ENCODE measurements around the gene SERINC5.
A peak's percentile ranks its signal among the peaks of the same experiment; 100 is the strongest.
"Not testable (repeated sequence)": the region's sequence is repeated elsewhere in the genome, so short reads cannot be mapped to it uniquely, and the experiment has no call there.

SERINC5 gene

DNA sequence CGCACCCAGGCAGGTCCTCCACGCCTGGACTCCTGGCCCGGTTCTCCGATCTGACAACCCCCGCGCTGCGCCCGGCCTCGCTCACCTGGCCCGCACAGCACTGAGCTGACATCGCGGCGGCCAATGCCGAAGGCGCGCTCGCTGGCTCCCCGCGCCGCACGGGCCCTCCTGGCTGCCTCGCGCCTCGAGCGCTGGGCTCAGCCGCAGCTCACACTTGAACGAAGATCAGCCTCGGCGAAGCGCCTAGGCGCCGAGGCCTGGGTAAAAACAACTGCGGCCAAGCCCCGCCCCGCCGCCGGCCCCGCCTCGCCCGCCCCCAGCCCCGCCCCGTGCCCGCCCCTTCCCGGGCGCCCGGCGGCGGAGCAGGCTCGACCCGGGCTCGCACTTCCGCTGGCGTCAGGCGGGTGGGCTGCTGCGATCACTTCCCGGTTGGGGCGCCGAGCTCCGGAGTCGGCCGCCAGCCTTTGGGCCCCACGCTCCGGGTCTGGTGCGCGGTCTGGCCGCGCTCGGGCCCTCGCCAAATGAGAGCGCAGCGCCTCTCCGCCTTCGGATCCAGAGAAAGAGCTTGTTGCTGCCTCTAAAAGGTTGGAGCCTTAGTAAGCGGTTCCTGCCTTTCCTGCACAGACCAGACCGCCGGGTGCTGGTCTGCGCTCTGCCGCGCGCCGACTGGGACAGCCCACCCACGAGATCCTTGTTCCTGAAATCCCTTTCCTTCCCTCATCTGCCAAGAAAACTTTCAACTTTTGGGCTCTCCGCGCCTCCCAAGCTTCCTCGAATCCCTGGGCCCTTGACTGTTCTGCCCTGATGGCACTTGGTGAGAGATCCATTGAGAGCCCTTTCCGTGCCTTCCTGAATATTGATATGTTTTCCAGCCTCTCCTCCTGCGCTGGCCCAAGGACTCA is at the start of gene SERINC5:
SERINC5 (minus strand) TSS at position 238 of the 902 bp plus-strand sequence; CDS start at position 112, 126 bp downstream.
- DNase-seq, result peak; percentile 21

DNA sequence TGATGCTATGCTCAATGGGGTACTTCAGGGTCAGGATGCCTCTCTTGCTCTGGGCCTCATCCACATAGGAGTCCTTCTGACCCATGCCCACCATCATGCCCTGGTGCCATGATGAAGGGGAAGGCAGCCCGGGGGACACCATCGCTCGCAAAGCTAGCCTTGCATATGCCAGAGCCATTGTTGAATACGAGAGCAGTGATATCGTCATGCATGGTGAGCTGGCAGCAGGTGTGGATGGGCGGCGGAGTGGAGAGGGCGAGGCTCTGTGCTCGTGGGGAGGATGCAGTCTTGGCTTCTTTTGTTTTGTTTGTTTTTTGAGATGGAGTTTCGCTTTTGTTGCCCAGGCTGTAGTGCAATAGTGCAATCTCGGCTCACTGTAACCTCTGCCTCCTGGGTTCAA is 46.8 kb upstream of the SERINC5 start:
- no peak for DNase-seq

DNA sequence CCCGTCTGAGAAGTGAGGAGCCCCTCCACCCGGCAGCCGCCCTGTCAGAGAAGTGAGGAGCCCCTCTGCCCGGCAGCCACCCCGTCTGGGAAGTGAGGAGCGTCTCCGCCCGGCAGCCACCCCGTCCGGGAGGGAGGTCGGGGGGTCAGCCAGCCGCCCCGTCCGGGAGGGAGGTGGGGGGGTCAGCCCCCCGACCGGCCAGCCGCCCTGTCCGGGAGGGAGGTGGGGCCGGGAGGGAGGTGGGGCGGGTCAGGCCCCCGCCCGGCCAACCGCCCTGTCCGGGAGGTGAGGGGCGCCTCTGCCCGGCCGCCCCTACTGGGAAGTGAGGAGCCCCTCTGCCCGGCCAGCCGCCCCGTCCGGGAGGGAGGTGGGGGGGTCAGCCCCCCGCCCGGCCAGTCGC is 45.5 kb upstream of the SERINC5 start:
- DNase-seq, result not testable (repeated sequence)

DNA sequence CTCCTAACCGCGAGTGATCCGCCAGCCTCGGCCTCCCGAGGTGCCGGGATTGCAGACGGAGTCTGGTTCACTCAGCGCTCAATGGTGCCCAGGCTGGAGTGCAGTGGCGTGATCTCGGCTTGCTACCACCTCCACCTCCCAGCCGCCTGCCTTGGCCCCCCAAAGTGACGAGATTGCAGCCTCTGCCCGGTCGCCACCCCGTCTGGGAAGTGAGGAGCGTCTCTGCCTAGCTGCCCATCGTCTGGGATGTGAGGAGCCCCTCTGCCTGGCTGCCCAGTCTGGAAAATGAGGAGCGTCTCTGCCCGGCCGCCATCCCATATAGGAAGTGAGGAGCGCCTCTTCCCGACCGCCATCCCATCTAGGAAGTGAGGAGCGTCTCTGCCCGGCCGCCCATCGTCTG is 44.9 kb upstream of the SERINC5 start:
- not testable (repeated sequence) for DNase-seq

DNA sequence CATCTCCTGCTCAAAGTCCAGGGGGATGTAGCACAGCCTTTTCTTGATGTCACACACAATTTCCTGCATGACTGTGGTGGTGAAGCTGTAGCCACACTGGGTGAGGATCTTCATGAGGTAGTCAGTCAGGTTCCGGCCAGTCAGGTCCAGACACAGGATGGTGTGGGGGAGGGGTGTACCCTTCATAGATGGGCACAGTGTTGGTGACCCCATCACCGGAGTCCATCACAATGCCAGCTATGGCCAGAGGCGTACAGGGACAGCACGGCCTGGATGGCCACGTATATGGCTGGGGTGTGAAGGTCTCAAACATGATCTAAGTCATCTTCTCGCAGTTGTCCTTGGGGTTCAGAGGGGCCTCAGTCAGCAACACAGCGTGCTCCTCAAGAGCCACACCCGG is 44.3 kb upstream of the SERINC5 start:
- no peak for DNase-seq

DNA sequence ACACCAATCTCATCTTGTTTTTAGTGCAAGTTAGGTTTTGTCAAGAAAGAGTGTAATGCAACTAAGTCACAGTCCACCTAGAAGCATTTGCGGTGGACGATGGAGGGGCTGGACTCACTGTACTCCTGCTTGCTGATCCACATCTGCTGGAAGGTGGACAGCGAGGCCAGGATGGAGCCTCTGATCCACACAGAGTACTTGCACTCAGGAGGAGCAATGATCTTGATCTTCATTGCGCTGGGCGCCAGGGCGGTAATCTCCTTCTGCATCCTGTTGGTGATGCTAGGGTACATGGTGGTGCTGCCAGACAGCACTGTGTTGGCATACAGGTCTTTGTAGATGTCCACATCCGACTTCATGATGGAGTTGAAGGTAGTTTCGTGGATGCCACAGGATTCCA is 43.8 kb upstream of the SERINC5 start:
- DNase-seq, result no peak

DNA sequence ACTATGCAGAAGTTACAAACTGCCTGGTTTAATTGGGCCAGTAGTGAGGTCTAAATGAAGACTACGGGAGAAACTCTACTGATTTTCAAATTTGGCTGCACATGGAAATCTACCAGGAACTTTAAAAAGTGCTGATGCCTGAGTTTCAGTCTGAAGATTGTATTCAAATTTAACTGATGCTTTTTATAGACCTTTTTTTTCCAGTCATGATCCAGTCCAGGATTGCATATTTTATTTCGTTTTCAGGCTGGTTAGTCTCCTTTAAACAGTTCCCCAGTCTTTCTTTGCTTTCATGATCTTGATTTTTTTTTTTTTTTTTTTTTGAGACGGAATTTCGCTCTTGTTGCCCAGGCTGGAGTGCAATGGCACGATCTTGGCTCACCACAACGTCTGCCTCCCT is 40.3 kb upstream of the SERINC5 start:
- DNase-seq, result no peak

DNA sequence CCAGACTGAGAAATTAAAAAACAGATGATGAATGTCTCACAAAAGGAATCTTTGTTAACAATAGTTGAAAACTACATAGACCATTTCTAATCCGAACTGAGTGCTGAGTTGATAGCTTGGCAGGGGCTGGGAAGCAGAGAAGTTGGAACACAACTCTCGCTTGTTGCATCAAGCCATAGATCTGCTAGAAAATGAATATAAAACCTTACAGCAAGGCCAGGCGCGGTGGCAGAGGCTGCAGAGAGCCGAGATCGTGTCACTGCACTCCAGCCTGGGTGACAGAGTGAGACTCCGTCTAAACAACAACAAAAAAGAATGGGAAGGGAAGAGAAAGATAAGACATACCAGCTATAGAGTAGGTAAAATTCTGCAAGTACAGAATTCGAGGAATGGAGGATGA is 35.9 kb upstream of the SERINC5 start:
- DNase-seq, result no peak

DNA sequence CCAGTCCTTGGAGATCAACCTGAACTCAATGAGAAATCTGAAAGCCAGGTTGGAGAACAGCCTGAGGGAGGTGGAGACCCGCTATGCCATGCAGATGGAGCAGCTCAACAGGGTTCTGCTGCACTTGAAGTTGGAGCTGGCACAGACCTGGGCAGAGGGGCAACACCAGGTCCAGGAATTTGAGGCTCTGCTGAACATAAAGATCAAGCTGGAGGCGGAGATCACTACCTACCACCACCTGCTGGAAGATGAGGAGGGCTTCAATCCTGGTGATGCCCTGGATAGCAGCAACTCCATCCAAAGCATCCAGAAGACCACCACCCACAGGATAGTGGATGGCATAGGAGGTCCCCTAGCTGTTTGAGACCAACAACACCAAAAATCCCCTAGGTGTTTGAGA is 33.5 kb upstream of the SERINC5 start:
- DNase-seq, result no peak

DNA sequence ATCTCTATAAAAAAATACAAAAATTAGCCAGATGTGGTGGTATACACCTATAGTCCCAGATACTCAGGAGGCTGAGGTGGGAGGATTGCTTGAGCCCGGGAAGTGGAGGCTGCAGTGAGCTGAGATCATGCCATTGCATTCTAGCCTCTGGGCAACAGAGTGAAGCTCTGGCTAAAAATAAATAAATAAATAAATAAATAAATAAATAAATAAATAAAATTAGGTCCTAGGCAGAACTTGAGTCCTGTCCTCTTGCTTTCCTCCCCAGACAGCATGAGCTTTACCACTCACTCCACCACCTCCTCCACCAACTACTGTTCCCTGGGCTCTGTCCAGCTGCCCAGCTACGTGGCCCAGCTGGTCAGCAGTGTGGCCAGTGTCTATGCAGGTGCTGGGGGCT is 32.3 kb upstream of the SERINC5 start:
- DNase-seq, result no peak

DNA sequence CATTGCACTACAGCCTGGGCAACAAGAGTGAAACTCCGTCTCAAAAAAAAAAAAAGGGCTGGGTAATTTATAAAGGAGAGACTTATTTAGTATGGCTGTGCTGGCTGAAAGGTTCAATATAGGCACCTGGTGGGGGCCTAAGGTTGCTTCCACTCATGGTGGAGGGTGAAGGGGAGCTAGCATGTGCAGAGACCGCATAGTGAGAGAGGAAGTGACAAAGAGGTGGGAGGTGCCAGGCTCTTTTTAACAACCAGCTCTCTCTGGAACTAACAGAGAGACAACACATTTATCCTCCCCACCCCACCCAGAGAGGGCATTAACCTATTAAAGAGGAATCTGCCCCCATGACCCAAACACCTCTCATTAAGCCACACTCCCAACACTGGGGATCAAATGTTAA is 28.9 kb upstream of the SERINC5 start:
- no peak for DNase-seq

DNA sequence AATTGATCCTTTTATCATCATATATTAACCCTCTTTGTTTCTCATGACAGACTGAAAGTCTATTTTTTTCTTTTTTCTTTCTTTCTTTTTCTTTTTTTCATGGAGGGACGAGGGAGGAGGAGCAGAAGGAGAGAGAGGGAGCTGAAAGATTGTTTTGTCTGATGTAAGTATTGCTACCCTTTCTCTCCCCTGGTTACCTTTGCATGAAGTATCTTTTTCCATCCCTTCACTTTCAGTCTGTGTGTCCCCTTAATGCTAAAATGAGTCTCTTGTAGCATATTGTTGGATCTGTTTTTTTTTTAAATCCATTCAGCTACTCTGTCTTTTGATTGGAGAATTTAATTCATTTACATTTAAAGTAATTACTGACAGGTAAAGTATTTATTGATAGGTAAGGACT is 27.5 kb upstream of the SERINC5 start:
- no peak for DNase-seq

DNA sequence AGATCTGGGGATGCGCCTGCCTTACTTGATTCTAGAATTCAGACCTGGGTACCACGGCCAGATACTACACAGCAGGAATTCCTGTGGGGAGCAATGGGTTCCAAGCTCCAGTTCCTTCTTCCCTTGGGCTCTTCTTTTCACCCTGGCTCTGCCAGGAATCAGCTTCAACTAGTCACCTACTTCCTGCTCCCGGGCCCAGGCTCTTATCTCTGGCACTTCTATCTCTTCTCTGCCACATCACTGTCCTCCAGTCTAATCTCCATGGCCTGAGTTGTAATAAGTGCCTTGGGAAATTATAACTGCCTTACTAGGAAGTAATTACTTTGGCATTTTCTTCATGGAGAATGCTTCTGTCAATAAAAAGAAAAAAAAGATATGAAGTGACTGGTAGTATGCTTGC is 26.2 kb upstream of the SERINC5 start:
- no peak for DNase-seq

DNA sequence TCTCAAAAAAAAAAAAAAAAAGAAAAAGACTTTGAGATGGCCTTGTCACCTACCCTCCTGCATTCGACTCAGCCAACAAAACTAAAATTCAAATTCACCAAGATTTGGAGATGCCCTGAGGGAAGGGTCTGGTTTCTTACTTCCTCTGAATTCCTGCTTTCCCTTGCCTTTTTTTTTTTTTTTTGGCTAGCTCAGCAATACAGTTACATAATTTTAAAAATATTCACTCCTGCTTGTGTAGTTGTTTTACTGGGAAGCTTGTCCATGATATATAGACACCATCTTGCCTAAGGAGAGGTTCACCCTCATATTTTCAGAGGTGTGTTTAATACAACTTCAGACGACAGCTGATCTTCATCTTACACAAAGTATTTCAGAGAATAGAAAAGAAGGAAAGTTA is 21.3 kb upstream of the SERINC5 start:
- no peak for DNase-seq

DNA sequence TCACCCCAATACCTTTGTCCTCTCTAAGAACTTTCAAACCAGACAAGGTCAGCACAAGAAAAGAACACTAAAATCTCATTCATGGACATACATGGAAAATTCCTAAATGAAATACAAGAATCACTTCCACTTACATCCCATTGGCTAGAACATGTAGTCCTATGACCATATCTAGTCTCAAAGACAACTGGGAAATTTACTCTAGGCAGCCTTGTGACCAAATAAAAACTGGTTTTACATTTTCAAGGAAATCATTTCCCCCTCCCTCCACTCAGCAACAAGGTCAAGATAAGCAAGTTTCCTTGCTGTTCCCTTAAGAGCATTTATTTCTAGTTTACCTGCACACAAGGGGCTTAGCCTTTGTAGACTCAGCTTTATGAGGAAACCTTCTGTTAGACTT is 20.3 kb upstream of the SERINC5 start:
- DNase-seq, result no peak

DNA sequence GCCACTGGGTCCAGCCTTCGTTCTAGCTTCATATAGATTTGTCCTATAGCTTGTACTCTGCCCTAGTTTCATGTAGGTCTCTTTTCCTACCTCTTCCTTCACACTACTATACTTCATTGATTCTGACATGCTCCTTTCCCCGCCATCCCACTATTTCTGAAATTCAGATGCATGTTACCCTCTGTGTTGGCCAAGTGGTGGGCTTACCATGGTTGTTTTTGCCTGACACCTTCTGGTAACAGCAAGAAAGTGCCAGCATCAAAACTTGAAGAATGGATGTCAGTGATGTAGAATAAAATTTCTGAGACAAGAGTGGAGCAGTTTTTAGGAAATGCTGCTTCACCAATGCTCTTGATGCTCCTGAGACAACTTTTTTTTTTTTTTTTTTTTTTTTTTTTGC is 19.5 kb upstream of the SERINC5 start:
- DNase-seq, result no peak

DNA sequence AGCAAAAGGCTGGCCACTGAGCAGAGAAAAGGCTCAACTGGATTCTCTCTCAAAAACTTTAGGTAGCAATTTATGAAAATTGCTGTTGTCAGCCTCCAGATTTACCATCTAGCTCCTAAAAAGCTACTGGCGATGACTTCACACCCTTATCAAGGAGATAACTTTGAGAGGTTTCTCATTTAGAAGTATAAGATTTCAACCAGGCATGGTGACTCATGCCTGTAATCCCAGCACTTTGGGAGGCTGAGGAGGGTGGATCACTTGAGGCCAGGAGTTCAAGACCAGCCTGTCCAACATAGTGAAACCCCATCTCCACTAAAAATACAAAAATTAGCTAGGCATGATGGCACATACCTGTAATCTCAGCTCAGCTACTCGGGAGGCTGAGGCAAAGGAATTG is 14.7 kb upstream of the SERINC5 start:
- DNase-seq, result not testable (repeated sequence)

DNA sequence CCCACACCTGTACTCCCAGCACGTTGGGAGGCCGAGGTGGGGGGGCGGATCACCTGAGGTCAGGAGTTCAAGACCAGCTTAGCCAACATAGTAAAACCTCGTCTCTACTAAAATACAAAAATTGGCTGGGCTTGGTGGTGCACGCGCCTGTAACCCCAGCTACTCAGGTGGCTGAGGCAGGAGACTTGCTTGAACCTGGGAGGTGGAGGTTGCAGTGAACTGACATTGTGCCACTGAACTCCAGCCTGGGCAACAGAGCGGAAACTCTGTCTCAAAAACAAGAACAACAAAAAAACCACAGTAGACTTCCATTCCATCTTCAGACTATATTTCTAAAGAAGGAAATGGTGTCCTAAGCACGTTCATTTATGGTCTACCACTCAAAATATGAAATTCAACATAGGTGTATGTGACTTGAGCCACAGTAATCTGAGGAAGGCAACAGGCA is 14.2 kb upstream of the SERINC5 start:
- no peak for DNase-seq

DNA sequence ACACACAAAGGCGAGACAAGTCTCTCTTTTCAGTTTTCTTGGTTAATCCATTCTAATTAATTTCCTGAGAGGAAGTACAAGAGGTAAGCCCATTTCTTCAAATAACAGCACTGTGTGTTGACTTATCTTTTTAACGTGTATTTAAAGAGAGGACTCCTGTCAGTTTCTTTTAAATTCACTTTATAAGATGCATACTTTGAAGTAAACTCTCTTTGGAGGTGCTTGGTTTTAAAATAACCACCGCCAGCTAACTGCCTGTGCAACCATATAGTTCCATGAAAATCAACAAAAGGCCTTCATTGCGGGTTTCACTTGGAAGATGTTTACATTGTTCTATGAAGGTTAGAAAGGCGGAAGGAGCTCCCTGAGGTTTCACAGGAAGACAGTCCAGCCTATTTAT is 13.1 kb upstream of the SERINC5 start:
- DNase-seq, result no peak

DNA sequence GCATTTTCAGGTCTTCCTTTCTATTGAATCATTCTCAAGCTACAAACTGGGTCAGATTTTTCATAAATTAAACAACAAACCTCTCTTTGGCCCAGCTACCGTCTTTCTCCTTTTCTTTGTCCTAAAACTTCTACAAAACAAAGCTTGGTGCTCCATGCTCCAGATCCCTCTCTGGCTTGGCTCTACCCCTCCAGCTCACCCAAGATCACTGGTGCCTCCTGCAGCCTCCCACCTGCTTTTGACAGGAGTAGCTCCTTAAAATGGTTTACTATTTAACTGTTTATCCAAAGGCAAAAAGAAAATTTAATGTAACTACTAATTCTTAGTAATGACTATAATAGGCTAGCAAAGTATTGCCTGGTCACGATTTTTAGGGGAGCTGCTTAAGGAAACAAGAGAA is 10.7 kb upstream of the SERINC5 start:
- DNase-seq, result no peak

DNA sequence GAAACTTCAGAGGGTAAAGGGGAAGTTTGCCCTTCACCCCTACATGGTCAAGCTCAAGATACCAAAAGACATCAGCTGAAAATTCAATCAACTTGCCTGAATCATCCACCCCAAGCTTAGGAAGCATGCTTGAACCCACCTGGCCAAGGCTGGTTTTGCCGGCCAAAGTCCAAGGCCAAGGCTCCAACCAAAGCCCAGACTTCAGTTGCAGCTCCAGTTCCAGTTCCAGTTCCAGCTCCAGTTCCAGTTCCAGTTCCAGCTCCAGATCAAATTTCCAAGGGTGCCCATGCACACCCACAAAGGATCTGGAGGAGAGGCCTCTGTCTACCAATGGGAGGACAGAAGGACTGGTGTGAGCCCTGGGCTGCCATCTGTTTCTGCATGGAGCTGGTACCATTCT is 4.6 kb upstream of the SERINC5 start:
- DNase-seq, result no peak

DNA sequence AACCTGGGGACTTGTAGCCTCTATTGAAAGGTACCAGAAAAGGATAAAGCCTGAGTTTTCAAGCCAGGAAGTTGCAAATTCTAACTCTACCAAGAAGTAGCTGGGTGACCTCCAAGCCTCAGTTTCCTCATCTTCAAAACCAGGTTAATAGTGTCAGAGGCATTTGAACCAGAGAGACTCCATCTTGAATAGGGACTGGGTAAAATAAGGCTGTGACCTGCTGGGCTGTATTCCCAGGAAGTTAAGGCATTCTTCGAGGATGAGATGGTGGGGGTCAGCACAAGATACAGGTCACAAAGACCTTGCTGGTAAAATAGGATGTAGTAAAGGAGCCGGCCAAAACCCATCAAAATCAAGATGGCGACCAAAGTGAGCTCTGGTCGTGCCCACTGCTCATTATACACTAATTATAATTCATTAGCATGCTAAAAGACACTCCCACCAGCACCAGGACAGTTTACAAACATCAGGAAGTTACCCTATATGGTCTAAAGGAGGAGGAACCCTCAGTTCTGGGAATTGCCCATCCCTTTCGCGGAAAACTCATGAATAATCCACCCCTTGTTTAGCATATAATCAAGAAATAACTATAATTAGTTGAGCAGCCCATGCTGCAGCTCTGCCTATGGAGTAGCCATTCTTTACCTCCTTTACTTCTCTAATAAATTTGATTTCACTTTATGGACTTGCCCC is 3.8 kb upstream of the SERINC5 start:
- no peak for DNase-seq

DNA sequence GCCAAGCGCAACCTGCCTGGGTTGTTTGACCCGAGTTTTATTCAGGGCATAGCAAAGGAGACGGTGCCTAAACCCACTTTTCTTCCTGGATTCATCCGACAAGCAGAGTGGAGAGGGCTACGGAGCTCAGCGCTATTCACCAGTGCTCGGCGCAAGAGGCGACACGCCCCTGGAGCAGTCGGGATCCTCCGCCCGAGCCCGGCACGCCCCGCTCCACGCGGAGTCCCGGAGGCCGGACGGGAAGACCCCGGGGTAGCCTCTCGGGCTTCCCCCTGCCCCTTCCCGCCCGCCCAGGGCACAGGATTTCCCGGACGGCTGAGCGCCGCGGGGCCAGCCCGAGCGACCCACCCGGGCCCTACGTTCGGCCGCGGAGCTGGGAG is 427 bp downstream of the SERINC5 start:
- DNase-seq, result no peak

DNA sequence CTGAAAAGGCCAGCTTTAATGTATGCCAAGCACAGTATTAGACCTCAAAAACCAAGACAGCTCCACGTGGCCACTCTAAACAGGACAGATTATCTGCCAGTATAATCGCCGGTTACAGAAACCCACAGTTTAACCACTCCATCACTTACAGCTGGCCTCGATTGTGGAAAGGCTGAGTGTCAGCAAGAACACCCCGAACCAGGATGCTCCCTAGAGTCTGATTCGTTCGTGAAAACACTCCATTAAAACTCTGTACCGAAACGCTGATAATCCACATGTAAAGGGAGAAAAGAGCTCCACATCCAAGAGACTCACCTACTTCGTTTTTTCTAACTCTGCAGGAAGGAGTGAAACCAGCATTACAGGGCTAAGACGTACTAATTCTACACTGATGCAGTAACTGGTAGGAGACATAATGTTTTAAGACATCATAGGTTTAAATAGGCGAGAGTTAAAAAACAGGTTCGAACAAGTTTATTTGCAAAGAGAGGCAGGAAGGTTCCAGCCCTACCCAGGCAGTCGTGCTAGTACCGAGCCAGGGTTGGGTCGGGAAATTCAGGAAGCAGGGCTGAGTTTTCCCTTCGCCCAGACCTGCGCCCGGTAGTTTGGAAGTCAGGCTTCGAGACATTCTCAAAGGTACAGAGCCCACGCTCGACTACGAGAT is 949 bp downstream of the SERINC5 start:
- no peak for DNase-seq

Data from NCI-H2107 (cell line).